ENCODE data around the gene SLC25A39.

DNA sequence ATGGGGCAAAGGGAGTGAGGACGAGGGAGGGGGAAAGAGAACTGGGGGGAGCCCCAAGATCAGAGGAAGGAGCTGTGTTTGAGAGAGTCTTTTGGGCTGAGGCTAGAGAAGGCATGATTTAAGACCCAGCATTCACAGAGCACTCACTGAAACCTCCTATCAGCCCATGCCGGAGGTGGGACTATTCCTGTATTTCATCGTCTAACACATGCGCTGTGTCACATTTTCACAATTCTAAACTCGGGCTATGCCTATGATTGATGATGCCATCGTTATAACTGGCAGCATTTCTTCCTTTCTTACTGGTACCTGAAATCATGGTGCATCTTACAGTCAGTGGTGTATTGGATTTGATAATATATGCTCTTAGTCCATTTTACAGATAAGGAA is 35.5 kb upstream of the SLC25A39 start:
- no peak for TF ChIP-seq POLR2A (IDR thresholded peaks at IDR 0.05; ENCODE audit: low read length)
- no peak for TF ChIP-seq GATA1 (IDR thresholded peaks at IDR 0.05; ENCODE audit: low read depth, low read length)

All from erythroblast (primary cell).